Measurements from ENCODE around the gene PARL. TPM values are rescaled to one million over a fixed set of nuclear protein-coding genes. Genes with fewer than 3 reads are reported as not detected.

Gene PARL
- total and polyA plus RNA-seq, 2 of the 13 experiments (the other 11 are each of a cell fraction or from before 2014, with no cell fraction given), result 46.3 to 58.6 TPM

DNA sequence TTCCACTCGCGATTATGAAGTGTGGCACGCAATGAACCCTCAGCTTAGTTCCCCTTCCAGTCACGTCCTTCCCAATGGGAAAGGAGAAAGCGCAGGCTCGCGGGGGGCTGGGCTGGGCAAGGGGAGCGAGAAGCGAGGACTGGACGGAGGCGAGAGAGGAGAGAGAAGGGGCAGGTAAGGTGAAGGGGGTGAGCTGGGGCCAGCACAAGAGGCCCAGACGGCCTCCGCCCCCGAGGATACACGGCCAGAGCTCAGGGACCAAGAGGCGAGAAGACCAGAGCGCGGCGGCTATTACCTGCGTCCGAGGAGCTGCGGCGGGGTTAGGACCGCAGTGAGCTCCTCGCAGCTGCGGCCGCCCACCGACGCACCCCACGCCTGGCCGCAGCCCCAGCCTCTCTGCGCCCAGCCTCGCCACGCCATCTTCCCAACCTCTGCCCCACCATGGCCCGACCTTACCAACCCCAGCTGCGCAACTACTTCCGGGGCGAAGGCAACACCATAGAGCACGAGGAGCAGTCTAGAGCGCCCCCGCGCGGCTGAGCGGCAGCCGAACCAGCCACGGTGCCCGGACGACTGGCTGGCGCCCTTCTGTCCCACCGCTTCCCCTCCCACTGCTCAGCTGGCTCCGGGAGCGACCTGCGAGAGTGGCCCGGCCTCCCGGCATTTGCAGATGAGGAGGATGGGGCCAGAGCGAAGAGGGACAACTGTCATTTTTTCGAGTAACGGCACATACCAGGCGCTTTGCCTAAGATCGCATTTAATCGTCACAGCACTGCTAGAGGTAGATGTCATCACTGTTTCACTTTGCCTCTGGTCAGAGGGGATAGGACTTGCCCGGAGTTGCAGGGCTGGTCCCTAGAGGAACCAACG is at the start of gene PARL (continued):
- peak; percentile 43; the same call in 1 of the 2 replicates for TF ChIP-seq ZNF44 (CRISPR knock-in tag; IDR thresholded peaks at IDR 0.05)
- peak; percentile 95 for TF ChIP-seq PHF20 (CRISPR knock-in tag; IDR thresholded peaks at IDR 0.05)
- peak; percentile 94; the same call in 1 of the 2 replicates for TF ChIP-seq CBX5 (CRISPR knock-in tag; IDR thresholded peaks at IDR 0.05; ENCODE audit: borderline replicate concordance)
- no peak for TF ChIP-seq NR3C1 (CRISPR knock-in tag; IDR thresholded peaks at IDR 0.05)
- peak; percentile 92 for TF ChIP-seq U2AF1 (optimal IDR thresholded peaks at IDR 0.05; ENCODE audit: low read depth, low read length)
- peak; percentile 95 for TF ChIP-seq SRSF1 (optimal IDR thresholded peaks at IDR 0.05; ENCODE audit: low read depth, low read length)
- TF ChIP-seq JARID2 (CRISPR knock-in tag; IDR thresholded peaks at IDR 0.05; ENCODE audit: insufficient replicate concordance), result peak; percentile 58
- TF ChIP-seq HOXA7 (CRISPR knock-in tag; IDR thresholded peaks at IDR 0.05), result no peak
- TF ChIP-seq, protein P1, sequence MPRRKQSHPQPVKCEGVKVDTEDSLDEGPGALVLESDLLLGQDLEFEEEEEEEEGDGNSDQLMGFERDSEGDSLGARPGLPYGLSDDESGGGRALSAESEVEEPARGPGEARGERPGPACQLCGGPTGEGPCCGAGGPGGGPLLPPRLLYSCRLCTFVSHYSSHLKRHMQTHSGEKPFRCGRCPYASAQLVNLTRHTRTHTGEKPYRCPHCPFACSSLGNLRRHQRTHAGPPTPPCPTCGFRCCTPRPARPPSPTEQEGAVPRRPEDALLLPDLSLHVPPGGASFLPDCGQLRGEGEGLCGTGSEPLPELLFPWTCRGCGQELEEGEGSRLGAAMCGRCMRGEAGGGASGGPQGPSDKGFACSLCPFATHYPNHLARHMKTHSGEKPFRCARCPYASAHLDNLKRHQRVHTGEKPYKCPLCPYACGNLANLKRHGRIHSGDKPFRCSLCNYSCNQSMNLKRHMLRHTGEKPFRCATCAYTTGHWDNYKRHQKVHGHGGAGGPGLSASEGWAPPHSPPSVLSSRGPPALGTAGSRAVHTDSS (CRISPR knock-in tag; conservative IDR thresholded peaks at IDR 0.05), result no peak
- TF ChIP-seq SPEN (CRISPR knock-in tag; IDR thresholded peaks at IDR 0.05; ENCODE audit: low read depth), result peak; percentile 94
- peak; percentile 94 for TF ChIP-seq TBX2 (CRISPR knock-in tag; IDR thresholded peaks at IDR 0.05; ENCODE audit: borderline replicate concordance)
- TF ChIP-seq DMAP1 (CRISPR knock-in tag; IDR thresholded peaks at IDR 0.05), result peak; percentile 96
- TF ChIP-seq FLYWCH1 (CRISPR knock-in tag; IDR thresholded peaks at IDR 0.05), result 0 out of 2 replicates have a peak, but pooled peaks have one; percentile 86
- TF ChIP-seq SP1 (IDR thresholded peaks at IDR 0.05), result no peak
- TF ChIP-seq SP1 (CRISPR knock-in tag; IDR thresholded peaks at IDR 0.05), result peak; percentile 38; the same call in 1 of the 2 replicates
- TF ChIP-seq ZNF839 (CRISPR knock-in tag; IDR thresholded peaks at IDR 0.05; ENCODE audit: borderline replicate concordance), result peak; percentile 89
- TF ChIP-seq RNF2 (conservative IDR thresholded peaks at IDR 0.05; ENCODE audit: low read depth), result peak; percentile 81; the same call in 1 of the 2 replicates
- 0 out of 2 replicates have a peak, but pooled peaks have one; percentile 21 for TF ChIP-seq HIVEP1 (CRISPR knock-in tag; IDR thresholded peaks at IDR 0.05)
- TF ChIP-seq ZNF577 (CRISPR knock-in tag; IDR thresholded peaks at IDR 0.05; ENCODE audit: borderline replicate concordance, low read depth), result no peak
- TF ChIP-seq TAF15 (IDR thresholded peaks at IDR 0.05; ENCODE audit: low read depth, low read length, poor library complexity, severe bottlenecking), result no peak
- TF ChIP-seq YEATS4 (CRISPR knock-in tag; IDR thresholded peaks at IDR 0.05; ENCODE audit: borderline replicate concordance), result peak; percentile 95
- TF ChIP-seq PAWR (CRISPR knock-in tag; IDR thresholded peaks at IDR 0.05; ENCODE audit: borderline replicate concordance), result no peak
- peak; percentile 89; the same call in 1 of the 2 replicates for TF ChIP-seq ZZZ3 (CRISPR knock-in tag; IDR thresholded peaks at IDR 0.05; ENCODE audit: borderline replicate concordance)
- peak; percentile 84 for TF ChIP-seq FOXA3 (CRISPR knock-in tag; IDR thresholded peaks at IDR 0.05)
- no peak for TF ChIP-seq XBP1 (CRISPR knock-in tag; IDR thresholded peaks at IDR 0.05)
- TF ChIP-seq ZNF468 (CRISPR knock-in tag; IDR thresholded peaks at IDR 0.05), result peak; percentile 91
- peak; percentile 91 for TF ChIP-seq SMAD3 (CRISPR knock-in tag; IDR thresholded peaks at IDR 0.05)
- TF ChIP-seq, protein P2, sequence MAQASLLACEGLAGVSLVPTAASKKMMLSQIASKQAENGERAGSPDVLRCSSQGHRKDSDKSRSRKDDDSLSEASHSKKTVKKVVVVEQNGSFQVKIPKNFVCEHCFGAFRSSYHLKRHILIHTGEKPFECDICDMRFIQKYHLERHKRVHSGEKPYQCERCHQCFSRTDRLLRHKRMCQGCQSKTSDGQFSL (CRISPR knock-in tag; IDR thresholded peaks at IDR 0.05), result no peak; the same call in 1 of the 2 replicates
- peak; percentile 82 for TF ChIP-seq RAD21 (CRISPR knock-in tag; IDR thresholded peaks at IDR 0.05)
- TF ChIP-seq MAZ (IDR thresholded peaks at IDR 0.05; ENCODE audit: borderline replicate concordance, low read depth, low read length), result peak; percentile 70; the same call in 1 of the 2 replicates
- peak; percentile 95 for TF ChIP-seq MAZ (CRISPR knock-in tag; IDR thresholded peaks at IDR 0.05; ENCODE audit: low read depth)
- no peak for TF ChIP-seq ZNF354B (CRISPR knock-in tag; IDR thresholded peaks at IDR 0.05)

All from HepG2 (cell line).